ENCODE data around the gene CIZ1. TPM values are rescaled to one million over a fixed set of nuclear protein-coding genes. Genes with fewer than 3 reads are reported as not detected.

CIZ1 gene
- total and polyA plus RNA-seq, 9 of the 15 experiments (the other 6 are each of a cell fraction or from before 2014, with no cell fraction given): 6.6 to 329 (median 87.8) TPM

DNA sequence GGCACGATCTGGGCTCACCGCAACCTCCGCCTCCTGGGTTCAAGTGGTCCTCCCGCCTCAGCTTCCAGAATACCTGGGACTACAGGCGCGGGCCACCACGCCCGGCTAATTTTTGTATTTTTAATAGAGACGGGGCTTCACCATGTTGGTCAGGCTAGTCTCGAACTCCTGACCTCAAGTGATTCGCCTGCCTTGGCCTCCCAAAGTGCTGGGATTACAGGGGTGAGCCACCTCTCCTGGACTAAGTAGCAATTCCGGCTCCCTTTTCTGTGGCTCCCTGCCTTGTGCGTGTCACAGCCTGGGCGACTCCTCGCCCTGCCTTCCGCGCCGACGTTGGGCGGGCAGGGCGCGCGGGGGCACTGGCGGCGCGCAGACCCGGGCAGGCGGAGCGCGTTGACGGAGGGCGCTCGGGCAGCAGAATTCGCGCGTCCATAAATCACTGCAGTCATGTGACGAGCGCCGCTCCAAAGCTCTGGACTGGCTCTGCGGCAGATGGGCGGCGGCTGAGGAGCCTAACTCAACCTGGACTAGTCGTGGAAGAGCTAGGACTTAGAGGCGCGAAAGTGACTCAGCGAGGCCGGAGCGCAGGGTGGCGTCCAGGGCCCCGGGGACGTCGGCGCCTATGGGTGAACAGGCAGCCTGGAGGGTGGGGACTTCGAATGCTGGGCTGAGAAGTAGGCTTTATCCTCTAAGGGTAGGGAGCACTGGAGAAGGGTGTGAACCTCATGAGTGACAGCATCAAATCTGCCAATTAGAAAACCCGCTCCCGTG is 1.4 kb upstream of the CIZ1 start (continued):
- TF ChIP-seq, protein P1, sequence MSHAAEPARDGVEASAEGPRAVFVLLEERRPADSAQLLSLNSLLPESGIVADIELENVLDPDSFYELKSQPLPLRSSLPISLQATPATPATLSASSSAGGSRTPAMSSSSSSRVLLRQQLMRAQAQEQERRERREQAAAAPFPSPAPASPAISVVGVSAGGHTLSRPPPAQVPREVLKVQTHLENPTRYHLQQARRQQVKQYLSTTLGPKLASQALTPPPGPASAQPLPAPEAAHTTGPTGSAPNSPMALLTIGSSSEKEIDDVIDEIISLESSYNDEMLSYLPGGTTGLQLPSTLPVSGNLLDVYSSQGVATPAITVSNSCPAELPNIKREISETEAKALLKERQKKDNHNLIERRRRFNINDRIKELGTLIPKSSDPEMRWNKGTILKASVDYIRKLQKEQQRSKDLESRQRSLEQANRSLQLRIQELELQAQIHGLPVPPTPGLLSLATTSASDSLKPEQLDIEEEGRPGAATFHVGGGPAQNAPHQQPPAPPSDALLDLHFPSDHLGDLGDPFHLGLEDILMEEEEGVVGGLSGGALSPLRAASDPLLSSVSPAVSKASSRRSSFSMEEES (CRISPR knock-in tag; IDR thresholded peaks at IDR 0.05): peak; percentile 97
- TF ChIP-seq E2F3 (CRISPR knock-in tag; IDR thresholded peaks at IDR 0.05) (peak; percentile 83), HNRNPL (IDR thresholded peaks at IDR 0.05; ENCODE audit: low read depth, low read length) (peak; percentile 88; the same call in 1 of the 2 replicates), DMBX1 (CRISPR knock-in tag; IDR thresholded peaks at IDR 0.05; ENCODE audit: borderline replicate concordance) (peak; percentile 62; the same call in 1 of the 2 replicates), ZNF830 (CRISPR knock-in tag; IDR thresholded peaks at IDR 0.05) (0 out of 2 replicates have a peak, but pooled peaks have one; percentile 24), CXXC5 (CRISPR knock-in tag; IDR thresholded peaks at IDR 0.05) (peak; percentile 99), IRF2 (CRISPR knock-in tag; IDR thresholded peaks at IDR 0.05) (no peak), ZBTB7A (IDR thresholded peaks at IDR 0.05; ENCODE audit: borderline replicate concordance, control insufficient read depth, low read depth, low read length) (0 out of 2 replicates have a peak, but pooled peaks have one; percentile 44), THRAP3 (IDR thresholded peaks at IDR 0.05; ENCODE audit: borderline replicate concordance) (no peak), HNRNPLL (IDR thresholded peaks at IDR 0.05; ENCODE audit: low read depth, low read length, poor library complexity, severe bottlenecking) (peak; percentile 77), ZKSCAN1 (IDR thresholded peaks at IDR 0.05; ENCODE audit: low read depth, low read length) (no peak; the same call in 1 of the 2 replicates), JUN (IDR thresholded peaks at IDR 0.05; ENCODE audit: borderline replicate concordance, low read depth, low read length) (peak; percentile 86), JUN (CRISPR knock-in tag; IDR thresholded peaks at IDR 0.05; ENCODE audit: borderline replicate concordance) (no peak), ZNF212 (CRISPR knock-in tag; IDR thresholded peaks at IDR 0.05) (0 out of 2 replicates have a peak, but pooled peaks have one; percentile 69)
- TF ChIP-seq, protein P2, sequence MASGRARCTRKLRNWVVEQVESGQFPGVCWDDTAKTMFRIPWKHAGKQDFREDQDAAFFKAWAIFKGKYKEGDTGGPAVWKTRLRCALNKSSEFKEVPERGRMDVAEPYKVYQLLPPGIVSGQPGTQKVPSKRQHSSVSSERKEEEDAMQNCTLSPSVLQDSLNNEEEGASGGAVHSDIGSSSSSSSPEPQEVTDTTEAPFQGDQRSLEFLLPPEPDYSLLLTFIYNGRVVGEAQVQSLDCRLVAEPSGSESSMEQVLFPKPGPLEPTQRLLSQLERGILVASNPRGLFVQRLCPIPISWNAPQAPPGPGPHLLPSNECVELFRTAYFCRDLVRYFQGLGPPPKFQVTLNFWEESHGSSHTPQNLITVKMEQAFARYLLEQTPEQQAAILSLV (tag; IDR thresholded peaks at IDR 0.05): no peak
- TF ChIP-seq, protein P3, sequence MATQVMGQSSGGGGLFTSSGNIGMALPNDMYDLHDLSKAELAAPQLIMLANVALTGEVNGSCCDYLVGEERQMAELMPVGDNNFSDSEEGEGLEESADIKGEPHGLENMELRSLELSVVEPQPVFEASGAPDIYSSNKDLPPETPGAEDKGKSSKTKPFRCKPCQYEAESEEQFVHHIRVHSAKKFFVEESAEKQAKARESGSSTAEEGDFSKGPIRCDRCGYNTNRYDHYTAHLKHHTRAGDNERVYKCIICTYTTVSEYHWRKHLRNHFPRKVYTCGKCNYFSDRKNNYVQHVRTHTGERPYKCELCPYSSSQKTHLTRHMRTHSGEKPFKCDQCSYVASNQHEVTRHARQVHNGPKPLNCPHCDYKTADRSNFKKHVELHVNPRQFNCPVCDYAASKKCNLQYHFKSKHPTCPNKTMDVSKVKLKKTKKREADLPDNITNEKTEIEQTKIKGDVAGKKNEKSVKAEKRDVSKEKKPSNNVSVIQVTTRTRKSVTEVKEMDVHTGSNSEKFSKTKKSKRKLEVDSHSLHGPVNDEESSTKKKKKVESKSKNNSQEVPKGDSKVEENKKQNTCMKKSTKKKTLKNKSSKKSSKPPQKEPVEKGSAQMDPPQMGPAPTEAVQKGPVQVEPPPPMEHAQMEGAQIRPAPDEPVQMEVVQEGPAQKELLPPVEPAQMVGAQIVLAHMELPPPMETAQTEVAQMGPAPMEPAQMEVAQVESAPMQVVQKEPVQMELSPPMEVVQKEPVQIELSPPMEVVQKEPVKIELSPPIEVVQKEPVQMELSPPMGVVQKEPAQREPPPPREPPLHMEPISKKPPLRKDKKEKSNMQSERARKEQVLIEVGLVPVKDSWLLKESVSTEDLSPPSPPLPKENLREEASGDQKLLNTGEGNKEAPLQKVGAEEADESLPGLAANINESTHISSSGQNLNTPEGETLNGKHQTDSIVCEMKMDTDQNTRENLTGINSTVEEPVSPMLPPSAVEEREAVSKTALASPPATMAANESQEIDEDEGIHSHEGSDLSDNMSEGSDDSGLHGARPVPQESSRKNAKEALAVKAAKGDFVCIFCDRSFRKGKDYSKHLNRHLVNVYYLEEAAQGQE (IDR thresholded peaks at IDR 0.05; ENCODE audit: borderline replicate concordance): no peak
- TF ChIP-seq, protein P3 (CRISPR knock-in tag; IDR thresholded peaks at IDR 0.05; ENCODE audit: low read depth): peak; percentile 85

Data from K562 (cell line).